OCI-LY7 (cell line): Measurements from ENCODE around the gene C16orf54. TPM values are rescaled to one million over a fixed set of nuclear protein-coding genes. Genes with fewer than 3 reads are reported as not detected.

ENCODE experiments used
- BruUV-seq: library from RNA; stranded (reverse); fragments of 400-500 nt; replicated peaks from 2 replicates; lab custom pipeline; 2021; lab: Mats Ljungman, UMichigan
- CTCF ChIA-PET: fragments of 300-600 bp; sonication (Branson Sonifier 250); formaldehyde crosslinking; loops from one replicate; lab custom pipeline; 2022; ENCODE audit warnings: antibody characterized with exemption; ENCODE audit not compliant: unreplicated experiment; lab: Charles Lee
- POLR2A ChIA-PET: fragments of 300-600 bp; sonication (Branson Sonifier 250); formaldehyde crosslinking; loops from one replicate; lab custom pipeline; 2022; ENCODE audit warnings: antibody characterized with exemption; lab: Charles Lee
- DNase-seq: peaks from one replicate; pipeline ENCODE4 v3.0.0-alpha.2; 2015; ENCODE audit warnings: low spot score
- H2AFZ ChIP-seq: fragments of 200-600 bp; sonication (generic), shearing (Covaris generic); 2 replicates; pipeline ENCODE4 v1.6.1; 2014; ENCODE audit warnings: mild to moderate bottlenecking, antibody characterized with exemption, low read length, moderate library complexity
- H3K27ac ChIP-seq: fragments of 200-600 bp; sonication (generic); 2 replicates; pipeline ENCODE4 v1.5.1; 2014; ENCODE audit warnings: mixed run types, low read depth, mild to moderate bottlenecking, moderate library complexity, low read length, inconsistent platforms; ENCODE audit not compliant: poor library complexity, severe bottlenecking
- H3K36me3 ChIP-seq: fragments of 200-600 bp; sonication (generic); 2 replicates; pipeline ENCODE4 v1.6.1; 2014; ENCODE audit warnings: mild to moderate bottlenecking, antibody characterized with exemption, low read length, moderate library complexity, mixed read lengths; ENCODE audit not compliant: insufficient read depth
- H3K4me1 ChIP-seq: fragments of 200-600 bp; sonication (generic); 2 replicates; pipeline ENCODE4 v1.5.1; 2014; ENCODE audit warnings: mild to moderate bottlenecking, low read length; ENCODE audit not compliant: insufficient read depth, poor library complexity, severe bottlenecking
- H3K4me2 ChIP-seq: fragments of 200-600 bp; sonication (generic); 2 replicates; pipeline ENCODE4 v1.6.1; 2014; ENCODE audit warnings: mild to moderate bottlenecking, low read length
- H3K4me3 ChIP-seq: fragments of 200-600 bp; sonication (generic); 2 replicates; pipeline ENCODE4 v1.5.1; 2014; ENCODE audit warnings: mild to moderate bottlenecking, low read depth, low read length; ENCODE audit not compliant: poor library complexity, severe bottlenecking
- H3K79me2 ChIP-seq: fragments of 200-600 bp; sonication (generic); 2 replicates; pipeline ENCODE4 v1.6.1; 2016; ENCODE audit warnings: low read depth, mild to moderate bottlenecking, low read length, moderate library complexity, mixed read lengths; ENCODE audit not compliant: insufficient read depth
- H3K9me2 ChIP-seq: fragments of 200-600 bp; sonication (generic); 2 replicates; pipeline ENCODE4 v1.6.1; 2016; ENCODE audit warnings: mild to moderate bottlenecking, low read length, mixed read lengths; ENCODE audit not compliant: insufficient read depth
- H3K9me3 ChIP-seq: fragments of 200-600 bp; sonication (generic); 2 replicates; pipeline ENCODE4 v1.6.1; 2014; ENCODE audit warnings: mild to moderate bottlenecking, mixed run types, low read length, mixed read lengths
- H4K20me1 ChIP-seq: fragments of 200-600 bp; sonication (generic); 2 replicates; pipeline ENCODE4 v1.6.1; 2014; ENCODE audit warnings: mild to moderate bottlenecking, antibody characterized with exemption, low read length, moderate library complexity, mixed read lengths; ENCODE audit not compliant: insufficient read depth
- EZH2phosphoT487 ChIP-seq: fragments of 200-600 bp; sonication (generic); IDR thresholded peaks from 2 replicates; pipeline ENCODE4 v1.6.1; 2018; ENCODE audit warnings: low read depth, borderline replicate concordance, mild to moderate bottlenecking, mixed run types, antibody characterized with exemption, low read length, moderate library complexity, mixed read lengths
- intact Hi-C: fragments of 100-400 bp; cut with micrococcal nuclease; formaldehyde crosslinking; loops from one replicate; pipeline ENCODE4 v1.10.0; 2022; ENCODE audit not compliant: unreplicated experiment
- total RNA-seq, 2 experiments: library from RNA; depleted of rRNA in 1 of 2; stranded (reverse); fragments of >200 nt in 1 of 2; shearing (Covaris generic) in 1 of 2; gene quantifications; 2 replicates each; pipeline ENCODE4 v1.2.3, GENCODE V29; 2014 to 2022
- TF ChIP-seq, protein P1 (sequence below): fragments of 200-600 bp; sonication (generic); conservative IDR thresholded peaks from 2 replicates; pipeline ENCODE4 v1.5.1; 2014; ENCODE audit warnings: mild to moderate bottlenecking, antibody characterized with exemption, low read length, moderate library complexity, mixed read lengths

The C16orf54 gene
- total RNA-seq, 2 experiments from 2014 or later, result 0.32 TPM; not detected in 1

DNA sequence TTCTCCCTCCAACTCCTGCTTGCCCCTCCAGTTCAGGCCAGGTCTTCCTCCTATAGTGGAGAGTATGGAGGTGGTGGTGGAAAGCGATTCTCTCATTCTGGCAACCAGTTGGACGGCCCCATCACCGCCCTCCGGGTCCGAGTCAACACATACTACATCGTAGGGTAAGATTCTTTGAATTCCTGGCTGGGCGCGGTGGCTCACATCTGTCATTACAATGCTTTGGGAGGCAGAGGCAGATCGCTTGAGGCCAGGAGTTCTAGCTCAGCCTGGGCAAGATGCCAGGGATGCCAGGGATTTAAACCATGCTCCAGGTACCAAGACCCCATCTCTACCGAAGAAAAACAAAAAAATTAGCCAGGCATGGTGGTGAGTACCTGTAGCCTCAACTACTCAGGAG lies 33.7 kb upstream of the C16orf54 start:
- POLR2A ChIA-PET, result no interaction called here
- Histone ChIP-seq H3K79me2 (no peaks in the 10 kb centered on the region), H3K36me3 (no peaks in the 10 kb centered on the region), H3K4me1 (no peaks in the 10 kb centered on the region), H3K4me2 (no peak overlapping the region), H3K4me3 (no peak overlapping the region), H3K9me3 (no peaks in the 10 kb centered on the region), H4K20me1 (no peaks in the 10 kb centered on the region), H2AFZ (no peak overlapping the region), H3K27ac (no peak overlapping the region), H3K9me2 (no peaks in the 10 kb centered on the region)
- DNase-seq, result no peak
- CTCF ChIA-PET, result no interaction called here
- intact Hi-C loops, result no loop called here
- no TSS peak for BruUV-seq
- no peak for TF ChIP-seq EZH2phosphoT487
- TF ChIP-seq, protein P1, sequence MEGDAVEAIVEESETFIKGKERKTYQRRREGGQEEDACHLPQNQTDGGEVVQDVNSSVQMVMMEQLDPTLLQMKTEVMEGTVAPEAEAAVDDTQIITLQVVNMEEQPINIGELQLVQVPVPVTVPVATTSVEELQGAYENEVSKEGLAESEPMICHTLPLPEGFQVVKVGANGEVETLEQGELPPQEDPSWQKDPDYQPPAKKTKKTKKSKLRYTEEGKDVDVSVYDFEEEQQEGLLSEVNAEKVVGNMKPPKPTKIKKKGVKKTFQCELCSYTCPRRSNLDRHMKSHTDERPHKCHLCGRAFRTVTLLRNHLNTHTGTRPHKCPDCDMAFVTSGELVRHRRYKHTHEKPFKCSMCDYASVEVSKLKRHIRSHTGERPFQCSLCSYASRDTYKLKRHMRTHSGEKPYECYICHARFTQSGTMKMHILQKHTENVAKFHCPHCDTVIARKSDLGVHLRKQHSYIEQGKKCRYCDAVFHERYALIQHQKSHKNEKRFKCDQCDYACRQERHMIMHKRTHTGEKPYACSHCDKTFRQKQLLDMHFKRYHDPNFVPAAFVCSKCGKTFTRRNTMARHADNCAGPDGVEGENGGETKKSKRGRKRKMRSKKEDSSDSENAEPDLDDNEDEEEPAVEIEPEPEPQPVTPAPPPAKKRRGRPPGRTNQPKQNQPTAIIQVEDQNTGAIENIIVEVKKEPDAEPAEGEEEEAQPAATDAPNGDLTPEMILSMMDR, result no peak

DNA sequence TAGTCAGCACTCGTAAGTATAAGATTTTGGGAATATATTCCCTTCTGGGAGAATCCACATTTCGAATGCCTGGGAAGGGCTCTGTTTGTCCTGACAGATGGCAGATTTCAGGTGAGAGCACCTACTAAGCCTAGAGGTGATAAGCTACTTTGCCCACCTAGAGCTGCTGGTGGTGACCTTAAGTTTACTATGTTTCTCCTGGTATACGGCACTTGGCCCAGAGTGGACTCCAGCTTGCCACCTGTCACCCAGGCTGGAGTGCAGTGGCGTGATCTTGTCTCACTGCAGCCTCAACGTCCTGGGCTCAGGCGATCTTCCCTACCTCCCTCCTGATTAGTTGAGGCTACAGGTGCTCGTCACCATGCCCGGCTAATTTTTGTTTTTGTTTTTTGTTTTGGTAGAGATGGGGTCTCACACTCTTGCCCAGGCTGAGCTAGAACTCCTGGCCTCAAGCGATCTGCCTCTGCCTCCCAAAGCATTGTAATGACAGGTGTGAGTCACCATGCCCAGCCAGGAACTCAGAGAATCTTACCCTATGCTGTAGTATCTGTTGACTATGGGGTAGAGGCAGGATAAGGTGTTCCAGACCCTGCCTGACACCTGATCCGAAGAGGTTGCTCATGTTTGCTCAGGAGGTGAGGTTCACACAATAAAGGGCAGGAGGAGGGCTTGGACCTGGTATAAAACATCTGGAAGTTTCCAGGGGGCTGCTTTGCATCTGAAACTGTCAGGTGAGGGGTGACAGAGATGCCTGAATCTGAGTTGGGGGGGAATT lies 32.0 kb upstream of the C16orf54 start, which contains the start of gene ZG16:
TSS of gene ZG16 (plus strand) at position 681 of the 775 bp plus-strand sequence. CDS start 1,011 bp downstream, outside the sequence.
- Histone ChIP-seq H3K9me2 (no peaks in the 10 kb centered on the region), H2AFZ (no peak within 1 kb of the TSS), H4K20me1 (no peaks in the 10 kb centered on the region), H3K4me2 (no peak within 1 kb of the TSS), H3K27ac (no peak within 1 kb of the TSS), H3K4me1 (no peaks in the 10 kb centered on the region), H3K9me3 (no peaks in the 10 kb centered on the region), H3K36me3 (no peaks in the 10 kb centered on the region), H3K79me2 (no peaks in the 10 kb centered on the region), H3K4me3 (no peak within 1 kb of the TSS)
- intact Hi-C loops, result no loop called here
- BruUV-seq, result no TSS peak
- DNase-seq, result no peak
- no peak for TF ChIP-seq EZH2phosphoT487
- POLR2A ChIA-PET, result interaction anchor here (0.7 kb wide), 1 partner anchor 10 kb away, joined by 4 read pairs; no protein-coding TSS in a partner anchor
- CTCF ChIA-PET, result no interaction called here

DNA sequence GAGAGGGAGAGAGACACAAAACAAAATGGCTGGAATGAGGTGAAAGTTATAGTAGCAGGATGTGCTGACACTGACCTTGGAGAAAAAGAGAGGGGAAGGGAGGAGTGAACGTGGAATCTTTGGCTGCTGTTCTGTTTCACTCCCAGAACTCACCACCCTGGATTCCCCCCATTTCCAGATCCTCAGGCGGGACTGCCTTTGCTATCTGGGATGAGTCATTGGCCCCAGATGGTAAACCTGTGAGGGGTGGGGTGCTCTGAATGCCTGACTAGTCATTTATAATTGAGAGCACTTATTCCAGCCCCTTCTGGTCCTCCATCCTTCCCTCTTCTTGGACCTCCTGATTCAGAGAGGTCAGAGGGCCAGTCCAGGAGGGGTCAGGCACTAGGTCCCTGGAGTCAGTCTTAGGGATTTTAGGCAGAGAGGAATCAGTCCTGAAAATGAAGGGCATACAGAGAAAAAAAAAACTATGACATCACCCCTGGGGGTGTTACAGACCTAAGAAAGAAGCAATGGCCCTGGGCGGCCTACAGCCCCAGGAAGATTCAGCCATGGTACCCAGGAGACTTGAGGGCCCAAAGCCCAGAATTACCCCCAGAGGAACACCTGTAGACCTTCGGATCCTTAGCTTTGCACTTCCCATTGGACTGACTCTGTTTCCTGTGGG lies 30.1 kb upstream of the C16orf54 start:
- H3K79me2 ChIP-seq, result no peaks in the 10 kb centered on the region
- BruUV-seq, result no TSS peak
- H3K4me2 ChIP-seq, result no peak overlapping the region
- no peaks in the 10 kb centered on the region for H3K9me2 ChIP-seq
- TF ChIP-seq EZH2phosphoT487, result no peak
- TF ChIP-seq, protein P1, result no peak
- no peak overlapping the region for H3K27ac ChIP-seq
- H3K9me3 ChIP-seq, result no peaks in the 10 kb centered on the region
- ChIA-PET POLR2A (no interaction called here), CTCF (no interaction called here)
- H3K4me3 ChIP-seq, result no peak overlapping the region
- DNase-seq, result no peak
- no peaks in the 10 kb centered on the region for H4K20me1 ChIP-seq
- H3K4me1 ChIP-seq, result no peaks in the 10 kb centered on the region
- no peaks in the 10 kb centered on the region for H3K36me3 ChIP-seq
- intact Hi-C loops, result no loop called here
- no peak overlapping the region for H2AFZ ChIP-seq
